IMR-90 (cell line): ENCODE results near the gene PRKAG2. TPM values are rescaled to one million over a fixed set of nuclear protein-coding genes. Genes with fewer than 3 reads are reported as not detected.

Source experiments
- ATAC-seq: fragments of 200-7000 bp; cut with Tn5 transposase; 2 replicates; pipeline ENCODE4 v1.9.1; 2020; ENCODE audit warnings: low read depth, mild to moderate bottlenecking, moderate library complexity
- BruUV-seq: library from RNA; stranded (reverse); fragments of 400-500 nt; replicated peaks from 2 replicates; lab custom pipeline; 2021; lab: Mats Ljungman, UMichigan
- CTCF ChIA-PET: fragments of 300-600 bp; formaldehyde crosslinking; extraction: SDS; loops from one replicate; lab custom pipeline; 2021; ENCODE audit warnings: antibody characterized with exemption; lab: Yijun Ruan, JAX
- POLR2A ChIA-PET: fragments of 300-600 bp; sonication (Branson Sonifier 250); formaldehyde crosslinking; loops from one replicate; lab custom pipeline; 2022; ENCODE audit warnings: antibody characterized with exemption; ENCODE audit not compliant: unreplicated experiment; lab: Charles Lee
- DNase-seq: peaks from one replicate; pipeline ENCODE4 v3.0.0; 2013
- H2AFZ ChIP-seq: replicated peaks from 2 replicates; pipeline ENCODE3; 2013; ENCODE audit warnings: low read length, mild to moderate bottlenecking; ENCODE audit not compliant: poor library complexity
- H2AK5ac ChIP-seq: 2 replicates; pipeline ENCODE4 v1.6.1; 2013; ENCODE audit warnings: low read depth, low read length, inconsistent platforms
- H2AK9ac ChIP-seq: replicated peaks from 2 replicates; pipeline ENCODE3; 2013; ENCODE audit warnings: mild to moderate bottlenecking, low read depth, low read length, moderate library complexity; ENCODE audit not compliant: poor library complexity
- H2BK120ac ChIP-seq: 2 replicates; pipeline ENCODE4 v1.6.1; 2013; ENCODE audit warnings: low read depth, low read length, inconsistent platforms
- H2BK15ac ChIP-seq: 3 replicates; pipeline ENCODE4 v1.6.1; 2013; ENCODE audit warnings: low read depth, low read length, inconsistent platforms
- H2BK20ac ChIP-seq: 2 replicates; pipeline ENCODE4 v1.6.1; 2013; ENCODE audit warnings: low read depth, mild to moderate bottlenecking, inconsistent platforms, low read length, moderate library complexity
- H2BK5ac ChIP-seq: 2 replicates; pipeline ENCODE4 v1.6.1; 2013; ENCODE audit warnings: mild to moderate bottlenecking, low read depth, low read length, inconsistent platforms; ENCODE audit not compliant: poor library complexity, severe bottlenecking
- H3K14ac ChIP-seq: replicated peaks from 2 replicates; pipeline ENCODE4 v1.6.1; 2013; ENCODE audit warnings: low read depth, low read length, inconsistent platforms
- H3K18ac ChIP-seq: 2 replicates; pipeline ENCODE4 v1.6.1; 2013; ENCODE audit warnings: low read depth, low read length, control low read depth
- H3K23ac ChIP-seq: 2 replicates; pipeline ENCODE4 v1.6.1; 2013; ENCODE audit warnings: low read depth, low read length, inconsistent platforms
- H3K27ac ChIP-seq: 2 replicates; pipeline ENCODE4 v1.5.1; 2013; ENCODE audit warnings: mild to moderate bottlenecking, control low read depth, low read length; ENCODE audit not compliant: insufficient read depth
- H3K27me3 ChIP-seq: 2 replicates; pipeline ENCODE4 v1.6.1; 2013; ENCODE audit warnings: low read length; ENCODE audit not compliant: control insufficient read depth, insufficient read depth
- H3K36me3 ChIP-seq: 2 replicates; pipeline ENCODE4 v1.6.1; 2013; ENCODE audit warnings: low read length, mixed read lengths; ENCODE audit not compliant: control insufficient read depth, insufficient read depth
- H3K4ac ChIP-seq: 2 replicates; pipeline ENCODE4 v1.6.1; 2013; ENCODE audit warnings: low read depth, low read length, inconsistent platforms
- H3K4me1 ChIP-seq: 2 replicates; pipeline ENCODE4 v1.6.1; 2013; ENCODE audit warnings: low read length, mixed read lengths; ENCODE audit not compliant: control insufficient read depth, insufficient read depth
- H3K4me2 ChIP-seq: 2 replicates; pipeline ENCODE4 v1.6.1; 2013; ENCODE audit warnings: low read depth, mild to moderate bottlenecking, control low read depth, low read length, moderate library complexity
- H3K4me3 ChIP-seq: 2 replicates; pipeline ENCODE4 v1.5.1; 2013; ENCODE audit warnings: low read depth, mild to moderate bottlenecking, control low read depth, low read length, moderate library complexity; ENCODE audit not compliant: insufficient read depth
- H3K56ac ChIP-seq: 2 replicates; pipeline ENCODE4 v1.6.1; 2013; ENCODE audit warnings: low read length, inconsistent platforms; ENCODE audit not compliant: insufficient read depth; ENCODE audit errors: extremely low read depth
- H3K79me1 ChIP-seq, 2 experiments: 2 replicates each; pipeline ENCODE4 v1.6.1; 2013; ENCODE audit warnings: low read length in 2 of 2, inconsistent platforms in 1 of 2, low read depth in 1 of 2
- H3K9ac ChIP-seq: 2 replicates; pipeline ENCODE4 v1.6.1; 2013; ENCODE audit warnings: low read depth, low read length, control low read depth
- H3K9me1 ChIP-seq: 2 replicates; pipeline ENCODE4 v1.6.1; 2013; ENCODE audit warnings: low read length, inconsistent platforms; ENCODE audit not compliant: insufficient read depth
- H3K9me3 ChIP-seq: 2 replicates; pipeline ENCODE4 v1.6.1; 2013; ENCODE audit warnings: low read length; ENCODE audit not compliant: control insufficient read depth, insufficient read depth
- H4K20me1 ChIP-seq: 2 replicates; pipeline ENCODE4 v1.6.1; 2013; ENCODE audit warnings: low read length, inconsistent platforms; ENCODE audit not compliant: insufficient read depth
- H4K5ac ChIP-seq: 2 replicates; pipeline ENCODE4 v1.6.1; 2013; ENCODE audit warnings: mild to moderate bottlenecking, low read depth, low read length, control low read depth
- H4K8ac ChIP-seq, 2 experiments: 2 replicates each; pipeline ENCODE4 v1.6.1; 2013; ENCODE audit warnings: low read depth in 2 of 2, low read length in 2 of 2, control low read depth in 1 of 2, inconsistent platforms in 1 of 2
- H4K91ac ChIP-seq: 2 replicates; pipeline ENCODE4 v1.6.1; 2013; ENCODE audit warnings: low read depth, low read length, inconsistent platforms; ENCODE audit not compliant: insufficient read depth
- BHLHE40 ChIP-seq: fragments of 150-350 bp; IDR thresholded peaks from 2 replicates; pipeline ENCODE4 v1.6.1; 2016; ENCODE audit warnings: mild to moderate bottlenecking, low read depth, low read length
- CEBPB ChIP-seq: IDR thresholded peaks from 2 replicates; pipeline ENCODE4 v1.6.1; 2012; ENCODE audit warnings: low read depth, low read length, improper control_type of control experiment
- ELK1 ChIP-seq: fragments of 150-350 bp; IDR thresholded peaks from 2 replicates; pipeline ENCODE4 v1.6.1; 2016; ENCODE audit warnings: low read depth, mild to moderate bottlenecking, low read length, moderate library complexity, borderline replicate concordance
- MAFK ChIP-seq: IDR thresholded peaks from 2 replicates; pipeline ENCODE4 v1.6.1; 2012; ENCODE audit warnings: low read depth, low read length, improper control_type of control experiment
- MAZ ChIP-seq: IDR thresholded peaks from 2 replicates; pipeline ENCODE4 v1.6.1; 2012; ENCODE audit warnings: low read depth, mild to moderate bottlenecking, low read length, improper control_type of control experiment, moderate library complexity, borderline replicate concordance
- NFE2L2 ChIP-seq: fragments of 150-350 bp; IDR thresholded peaks from 2 replicates; pipeline ENCODE4 v1.6.1; 2016; ENCODE audit warnings: low read depth, mild to moderate bottlenecking, low read length
- RCOR1 ChIP-seq: IDR thresholded peaks from 2 replicates; pipeline ENCODE4 v1.6.1; 2012; ENCODE audit warnings: mild to moderate bottlenecking, low read length, improper control_type of control experiment; ENCODE audit not compliant: insufficient replicate concordance
- RFX5 ChIP-seq: IDR thresholded peaks from 2 replicates; pipeline ENCODE4 v1.8.0; 2012; ENCODE audit warnings: low read depth, mild to moderate bottlenecking, low read length, moderate library complexity
- WGBS, 2 experiments: methylation state at CpG; one replicate each; pipeline versions ENCODE4 v1.1.5 to v1.1.7; 2013; ENCODE audit warnings: missing lambda C conversion rate in 2 of 2; ENCODE audit not compliant: insufficient read length in 1 of 2; ENCODE audit errors: extremely low coverage in 2 of 2; 5-methylcytosine and 5-hydroxymethylcytosine counted together
- dilution Hi-C: fragments of 300-500 bp; cut with HindIII; formaldehyde crosslinking; loops from one replicate; pipeline ENCODE4 v1.14.3; 2018; ENCODE audit warnings: low sequenced_read_pairs; ENCODE audit not compliant: unreplicated experiment
- in situ Hi-C: fragments of 300-500 bp; cut with MboI; formaldehyde crosslinking; loops from 3 replicates; pipeline ENCODE4 v1.14.3; 2019; ENCODE audit warnings: low sequenced_read_pairs, inconsistent platforms, mixed read lengths
- intact Hi-C: fragments of 100-400 bp; cut with micrococcal nuclease; formaldehyde crosslinking; loops from 2 replicates; pipeline ENCODE4 v1.10.0; 2022
- polyA plus RNA-seq, 3 experiments: library from polyadenylated mRNA; depleted of rRNA; stranded (reverse); fragments of >200 nt; gene quantifications; 2 replicates each; pipeline ENCODE4 v1.2.3, GENCODE V29; 2012; ENCODE audit warnings: low replicate concordance in 1 of 3
- total RNA-seq: library from RNA; depleted of rRNA; stranded (reverse); fragments of >200 nt; gene quantifications from 2 replicates; pipeline ENCODE4 v1.2.3, GENCODE V29; 2012
- TF ChIP-seq, protein P1 (sequence below): fragments of 150-350 bp; IDR thresholded peaks from 2 replicates; pipeline ENCODE4 v1.6.1; 2017; ENCODE audit warnings: mild to moderate bottlenecking, antibody characterized with exemption, low read length, low read depth
- TF ChIP-seq, protein P2 (sequence below): conservative IDR thresholded peaks from 2 replicates; pipeline ENCODE4 v1.5.1; 2012; ENCODE audit warnings: mild to moderate bottlenecking, low read depth, low read length, improper control_type of control experiment

The PRKAG2 gene
- total and polyA plus RNA-seq, 2 of the 4 experiments (the other 2 are of a cell fraction), result 15.4 to 21.6 TPM

- TF ChIP-seq RFX5 (no peak), ELK1 (no peak)
Measured at GRCh38 chr7:151925446-151926335, 48.8 kb upstream of the PRKAG2 start (continued).

- no peak overlapping the region for H3K23ac ChIP-seq
- H3K36me3 ChIP-seq, result no peaks in the 10 kb centered on the region
- DNase-seq (no peak), ATAC-seq (no peak)
- no peak overlapping the region for H3K14ac ChIP-seq
- no peak overlapping the region for H3K27ac ChIP-seq
- in situ Hi-C loops, result no loop called here
- POLR2A ChIA-PET, result no interaction called here
- CTCF ChIA-PET, result no interaction called here
- H3K9me1 ChIP-seq, result no peaks in the 10 kb centered on the region
- WGBS, 2 experiments, result no CpG with 5 or more reads among the region's 8 CpGs
- no peak overlapping the region for H2AFZ ChIP-seq
- H2AK9ac ChIP-seq, result no peak overlapping the region
- no peak overlapping the region for H4K91ac ChIP-seq
- H3K18ac ChIP-seq, result no peak overlapping the region
- no peak overlapping the region for H3K56ac ChIP-seq
- H4K5ac ChIP-seq, result no peak overlapping the region
- intact Hi-C loops, result no loop called here
- no peak overlapping the region for H2AK5ac ChIP-seq
- H3K4me2 ChIP-seq, result no peak overlapping the region
- no peak overlapping the region for H2BK120ac ChIP-seq
- H3K79me1 ChIP-seq, result no peaks in the 10 kb centered on the region
- H3K27me3 ChIP-seq, result peaks cover 16% of the 10 kb centered on the region
- H2BK5ac ChIP-seq, result no peak overlapping the region
- no peak overlapping the region for H4K8ac ChIP-seq
- H2BK15ac ChIP-seq, result no peak overlapping the region
- dilution Hi-C loops, result no loop called here
- H3K9ac ChIP-seq, result no peak overlapping the region
- no peak overlapping the region for H2BK20ac ChIP-seq
- BruUV-seq, result no TSS peak
- H4K20me1 ChIP-seq, result no peaks in the 10 kb centered on the region
- TF ChIP-seq, protein P1, sequence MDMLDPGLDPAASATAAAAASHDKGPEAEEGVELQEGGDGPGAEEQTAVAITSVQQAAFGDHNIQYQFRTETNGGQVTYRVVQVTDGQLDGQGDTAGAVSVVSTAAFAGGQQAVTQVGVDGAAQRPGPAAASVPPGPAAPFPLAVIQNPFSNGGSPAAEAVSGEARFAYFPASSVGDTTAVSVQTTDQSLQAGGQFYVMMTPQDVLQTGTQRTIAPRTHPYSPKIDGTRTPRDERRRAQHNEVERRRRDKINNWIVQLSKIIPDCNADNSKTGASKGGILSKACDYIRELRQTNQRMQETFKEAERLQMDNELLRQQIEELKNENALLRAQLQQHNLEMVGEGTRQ, result no peak
- TF ChIP-seq MAFK (no peak), RCOR1 (no peak), NFE2L2 (no peak), MAZ (no peak), BHLHE40 (no peak), CEBPB (no peak)
- TF ChIP-seq, protein P2, sequence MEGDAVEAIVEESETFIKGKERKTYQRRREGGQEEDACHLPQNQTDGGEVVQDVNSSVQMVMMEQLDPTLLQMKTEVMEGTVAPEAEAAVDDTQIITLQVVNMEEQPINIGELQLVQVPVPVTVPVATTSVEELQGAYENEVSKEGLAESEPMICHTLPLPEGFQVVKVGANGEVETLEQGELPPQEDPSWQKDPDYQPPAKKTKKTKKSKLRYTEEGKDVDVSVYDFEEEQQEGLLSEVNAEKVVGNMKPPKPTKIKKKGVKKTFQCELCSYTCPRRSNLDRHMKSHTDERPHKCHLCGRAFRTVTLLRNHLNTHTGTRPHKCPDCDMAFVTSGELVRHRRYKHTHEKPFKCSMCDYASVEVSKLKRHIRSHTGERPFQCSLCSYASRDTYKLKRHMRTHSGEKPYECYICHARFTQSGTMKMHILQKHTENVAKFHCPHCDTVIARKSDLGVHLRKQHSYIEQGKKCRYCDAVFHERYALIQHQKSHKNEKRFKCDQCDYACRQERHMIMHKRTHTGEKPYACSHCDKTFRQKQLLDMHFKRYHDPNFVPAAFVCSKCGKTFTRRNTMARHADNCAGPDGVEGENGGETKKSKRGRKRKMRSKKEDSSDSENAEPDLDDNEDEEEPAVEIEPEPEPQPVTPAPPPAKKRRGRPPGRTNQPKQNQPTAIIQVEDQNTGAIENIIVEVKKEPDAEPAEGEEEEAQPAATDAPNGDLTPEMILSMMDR, result no peak
- no peaks in the 10 kb centered on the region for H3K9me3 ChIP-seq
- H3K4me3 ChIP-seq, result no peak overlapping the region
- no peak overlapping the region for H3K4ac ChIP-seq
- no peaks in the 10 kb centered on the region for H3K4me1 ChIP-seq
Measured at GRCh38 chr7:151924508-151924907, 47.6 kb upstream of the PRKAG2 start.
